Adrenal gland (tissue), 12 donors: ENCODE results near the gene PSMD8. TPM values are rescaled to one million over a fixed set of nuclear protein-coding genes. Genes with fewer than 3 reads are reported as not detected.

Source experiments
- DNase-seq, 7 donors: peaks; one replicate each; pipeline ENCODE4 v3.0.0-alpha.2; 2019 to 2020
- H3K27ac ChIP-seq, 5 donors: fragments of 200-600 bp; sonication (generic) in 4 of 5; 1 replicate in 3 of 5; 2 replicates in 2 of 5; pipeline versions ENCODE4 v1.5.1 to v1.8.0; 2016 to 2020; ENCODE audit warnings: mild to moderate bottlenecking in 1 of 5
- H3K27me3 ChIP-seq: fragments of 200-600 bp; 2 replicates; pipeline ENCODE4 v1.8.0; 2021
- H3K36me3 ChIP-seq, 2 donors: fragments of 200-600 bp; replicated peaks in 1 of 2; 1 replicate in 1 of 2; 2 replicates in 1 of 2; pipeline versions ENCODE4 v1.5.1 to v1.8.0; 2018 to 2022
- H3K4me1 ChIP-seq, 2 donors: fragments of 200-600 bp; replicated peaks in 1 of 2; 1 replicate in 1 of 2; 2 replicates in 1 of 2; pipeline versions ENCODE4 v1.5.1 to v1.8.0; 2018 to 2021
- H3K4me3 ChIP-seq, 4 donors: fragments of 200-600 bp; sonication (generic) in 3 of 4; one replicate each; pipeline ENCODE4 v1.5.1; 2016 to 2018
- H3K9me3 ChIP-seq, 3 donors: fragments of 200-600 bp; sonication (generic) in 1 of 3; replicated peaks in 1 of 3; 1 replicate in 2 of 3; 2 replicates in 1 of 3; pipeline versions ENCODE4 v1.5.1 to v1.8.0; 2016 to 2021
- CTCF ChIP-seq, 6 experiments: fragments of 450-650 bp in 4 of 6; fragments of 200-600 bp in 2 of 6; sonication (generic) in 1 of 6; IDR thresholded peaks; 1 replicate in 5 of 6; 2 replicates in 1 of 6; pipeline versions ENCODE4 v1.5.1 to v1.8.0; 2016 to 2021; ENCODE audit warnings: antibody characterized with exemption in 6 of 6, mild to moderate bottlenecking in 2 of 6, moderate library complexity in 1 of 6
- POLR2A ChIP-seq, 2 donors: fragments of 450-650 bp; IDR thresholded peaks; one replicate each; pipeline ENCODE4 v1.6.1; 2017; ENCODE audit warnings: antibody characterized with exemption in 2 of 2, mild to moderate bottlenecking in 2 of 2, moderate library complexity in 1 of 2
- WGBS, 4 donors: extraction: QIAGEN DNeasy Blood & Tissue Kit in 2 of 4; methylation state at CpG; one replicate each; pipeline versions ENCODE4 v1.1.5 to v1.1.7; 2013 to 2017; 5-methylcytosine and 5-hydroxymethylcytosine counted together
- intact Hi-C, 2 donors: fragments of 100-400 bp; cut with DNase I; formaldehyde crosslinking; loops; one replicate each; pipeline versions ENCODE4 v1.14.1 to v1.15.0; 2022 to 2023
- polyA plus RNA-seq, 3 donors: library from polyadenylated mRNA; stranded (reverse); fragments of 200-250 nt in 2 of 3; fragments of 350-450 nt in 1 of 3; fragmentation: Illumina TruSeq in 1 of 3; extraction: RNeasy Lipid Tissue Mini Kit (QIAGEN cat#74804) in 1 of 3; gene quantifications; one replicate each; pipeline ENCODE4 v1.2.3, GENCODE V29; 2013 to 2014
- total RNA-seq, 9 donors: library from RNA; depleted of rRNA in 4 of 9; stranded (reverse); fragments of >200 nt in 4 of 9; fragments of 120-200 nt in 1 of 9; fragmentation: NEBNext Ultra II Directional in 1 of 9; extraction: Animal tissue kit (Norgen Biotek cat#: 25700) in 1 of 9; gene quantifications; one replicate each; pipeline versions ENCODE4 v1.1.0 to v1.2.4, GENCODE V29; 2013 to 2023
- donor health status: healthy with polysubstance abuse.
- donor health status: Bipolar disorder and iron deficiency.
- donor health status: DM: yes; HTN: yes; CAD: no.
- donor health status: DM: no; HTN: no; CAD: no.
- donor health status: DM: no; HTN: no; CAD: no.
- donor health status: DM: yes; HTN: yes; CAD: no.

The PSMD8 gene
- total and polyA plus RNA-seq, 12 donors = 53.1 to 330 (median 205) TPM

- Histone ChIP-seq H3K4me1 (no peaks in the 10 kb centered on the region), H3K4me3 (no peak overlapping the region), H3K27ac (no peak overlapping the region), H3K9me3 (no peaks in the 10 kb centered on the region), H3K27me3 (no peaks in the 10 kb centered on the region), H3K36me3 (peaks cover 0 to 18% of the 10 kb centered on the region in 2 donors)
- no peak for DNase-seq
- intact Hi-C loops = no loop called here
- 72 to 82% (median 76%) methylated on average over 1 of the region's 1 CpG for WGBS, 4 donors
- TF ChIP-seq CTCF (IDR thresholded peaks at IDR 0.05) = no peak
- no peak for TF ChIP-seq POLR2A (IDR thresholded peaks at IDR 0.05)
Measured at GRCh38 chr19:38331728-38332127, 42.6 kb upstream of the PSMD8 start.

GRCh38 chr19:38333245-38333644 is 41.1 kb upstream of the PSMD8 start:
- 80 to 86% (median 82%) methylated on average over 9 of the region's 9 CpGs for WGBS, 4 donors
- no peak overlapping the region for H3K27ac ChIP-seq
- no peaks in the 10 kb centered on the region for H3K9me3 ChIP-seq
- H3K4me1 ChIP-seq = peaks cover 0 to 5% of the 10 kb centered on the region in 2 donors
- intact Hi-C loops = no loop called here
- no peaks in the 10 kb centered on the region for H3K27me3 ChIP-seq
- no peak overlapping the region for H3K4me3 ChIP-seq
- no peak for DNase-seq
- peaks cover 0 to 3% of the 10 kb centered on the region in 2 donors for H3K36me3 ChIP-seq
- TF ChIP-seq CTCF (IDR thresholded peaks at IDR 0.05) = no peak
- TF ChIP-seq POLR2A (IDR thresholded peaks at IDR 0.05) = no peak

DNA sequence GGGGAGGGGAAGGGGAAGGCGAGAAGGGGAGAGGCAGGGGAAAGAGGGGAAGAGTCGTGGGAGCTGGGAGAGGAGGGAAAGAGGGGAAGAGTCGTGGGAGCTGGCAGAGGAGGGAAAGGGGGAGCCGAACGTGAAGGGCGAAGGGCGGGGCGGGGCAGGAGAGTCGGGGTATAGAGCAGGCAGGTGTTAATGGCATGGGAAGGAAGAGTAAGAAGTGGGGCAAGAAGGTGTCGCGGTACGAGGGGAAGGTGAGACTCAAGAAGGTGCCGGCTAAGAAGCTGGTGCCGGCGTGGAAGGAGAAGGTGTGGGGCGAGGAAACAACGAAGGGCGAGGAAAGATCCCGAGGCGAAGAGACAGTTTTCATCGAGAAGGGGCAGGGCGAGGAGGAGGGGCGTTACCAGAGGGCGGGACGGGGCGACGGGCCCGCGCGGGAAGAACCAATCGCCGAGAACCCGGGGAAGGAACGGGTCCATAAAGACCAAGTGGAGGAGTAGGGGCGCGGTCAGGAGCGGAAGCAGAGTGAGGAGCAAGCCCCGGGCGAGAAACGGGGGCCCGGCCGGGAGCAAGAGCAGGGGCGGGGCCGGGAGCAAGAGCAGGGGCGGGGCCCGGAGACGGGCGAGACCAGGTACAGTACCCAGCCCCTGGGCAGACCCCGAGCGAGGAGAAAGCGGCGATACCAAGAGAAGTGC is 38.3 kb upstream of the PSMD8 start:
- 0 to 1% (median 0%) methylated on average over 44 to 52 of the region's 52 CpGs for WGBS, 4 donors
- peak overlapping the region; percentile 81 to 97 (median 94) for H3K27ac ChIP-seq
- H3K36me3 ChIP-seq = no peaks in the 10 kb centered on the region
- peak; percentile 94 to 99 (median 98) for DNase-seq
- intact Hi-C loops = loop anchor here in 1 of 2 donors (2.0 to 5.0 kb wide), 2 partner anchors 36 to 103 kb away; partner anchors contain the start of gene PSMD8
- peak overlapping the region; percentile 32 to 89 (median 62) for H3K4me3 ChIP-seq
- no peaks in the 10 kb centered on the region for H3K9me3 ChIP-seq
- peak in 1 of 2 donors; percentile 67 for TF ChIP-seq POLR2A (IDR thresholded peaks at IDR 0.05)
- TF ChIP-seq CTCF (IDR thresholded peaks at IDR 0.05) = no peak
- no peaks in the 10 kb centered on the region for H3K27me3 ChIP-seq
- H3K4me1 ChIP-seq = peaks cover 0 to 5% of the 10 kb centered on the region in 2 donors

DNA sequence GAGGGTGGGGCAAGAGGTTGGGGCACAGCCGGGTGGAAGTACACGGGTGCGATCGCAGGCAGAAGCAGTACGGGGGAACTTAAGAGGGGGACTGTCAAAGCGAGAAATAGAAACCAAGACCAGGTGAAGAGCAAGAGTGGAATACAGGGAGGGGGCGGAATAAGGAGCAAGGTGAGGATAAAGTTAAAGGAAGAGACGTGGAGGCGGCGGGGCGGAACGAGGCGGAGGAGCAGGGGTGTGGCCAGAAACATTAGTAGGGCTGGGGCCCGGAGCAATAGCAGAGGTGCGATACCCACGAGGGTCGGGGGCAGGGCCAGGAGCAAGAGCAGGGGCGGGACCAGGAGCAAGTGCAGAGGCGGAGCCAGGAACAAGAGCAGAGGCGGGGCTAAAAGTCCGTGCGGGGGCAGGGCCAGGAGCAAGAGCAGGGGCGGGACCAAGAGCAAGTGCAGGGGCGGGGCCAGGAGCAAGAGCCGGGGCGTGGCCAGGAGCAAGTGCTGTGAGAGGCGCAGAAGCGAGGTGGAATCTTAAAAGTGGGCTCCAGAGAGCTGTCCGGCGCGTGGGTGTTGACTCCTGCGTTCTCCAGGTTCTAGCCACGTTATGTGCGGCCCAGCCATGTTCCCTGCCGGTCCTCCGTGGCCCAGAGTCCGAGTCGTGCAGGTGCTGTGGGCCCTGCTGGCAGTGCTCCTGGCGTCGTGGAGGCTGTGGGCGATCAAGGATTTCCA is 37.6 kb upstream of the PSMD8 start:
- no peaks in the 10 kb centered on the region for H3K9me3 ChIP-seq
- peak overlapping the region; percentile 32 to 89 (median 62) for H3K4me3 ChIP-seq
- H3K27ac ChIP-seq = peak overlapping the region; percentile 81 to 97 (median 94)
- peaks cover 0 to 5% of the 10 kb centered on the region in 2 donors for H3K4me1 ChIP-seq
- no peaks in the 10 kb centered on the region for H3K36me3 ChIP-seq
- TF ChIP-seq CTCF (IDR thresholded peaks at IDR 0.05) = no peak
- TF ChIP-seq POLR2A (IDR thresholded peaks at IDR 0.05) = no peak
- 1 to 4% (median 2%) methylated on average over 27 to 41 of the region's 41 CpGs for WGBS, 4 donors
- peak; percentile 94 to 98 (median 97) for DNase-seq
- H3K27me3 ChIP-seq = no peaks in the 10 kb centered on the region
- intact Hi-C loops = loop anchor here in 1 of 2 donors (5.0 kb wide), 1 partner anchor 36 kb away; the partner anchor contains the start of gene PSMD8
